GM12872 (cell line): ENCODE data around the gene SLC37A4.

Experiments
- CTCF ChIP-seq: IDR thresholded peaks from 3 replicates; pipeline ENCODE4 v1.5.1; 2011; ENCODE audit warnings: low read depth, mild to moderate bottlenecking, low read length, moderate library complexity; ENCODE audit not compliant: insufficient read depth

The SLC37A4 gene

GRCh38 chr11:119030329-119031047 is at the start of gene SLC37A4:
SLC37A4 (minus strand) TSS chr11:119030877.
- no peak; the same call in 2 of the 3 replicates for TF ChIP-seq CTCF

- TF ChIP-seq CTCF, result no peak
These were observed 48.2 kb upstream of the SLC37A4 start for GRCh38 chr11:119078675-119079420.

GRCh38 chr11:119077839-119078238 is 47.2 kb upstream of the SLC37A4 start:
- no peak for TF ChIP-seq CTCF

- TF ChIP-seq CTCF, result no peak
These were observed 36.9 kb upstream of the SLC37A4 start, which contains the start of gene VPS11 for GRCh38 chr11:119067371-119068222. VPS11 (plus strand) TSS chr11:119067818; CDS start chr11:119067824, 6 bp downstream.

GRCh38 chr11:119065369-119065768 is 34.7 kb upstream of the SLC37A4 start:
- TF ChIP-seq CTCF, result peak; percentile 80

- TF ChIP-seq CTCF, result no peak
These were observed 32.1 kb upstream of the SLC37A4 start for GRCh38 chr11:119062779-119063178.

DNA sequence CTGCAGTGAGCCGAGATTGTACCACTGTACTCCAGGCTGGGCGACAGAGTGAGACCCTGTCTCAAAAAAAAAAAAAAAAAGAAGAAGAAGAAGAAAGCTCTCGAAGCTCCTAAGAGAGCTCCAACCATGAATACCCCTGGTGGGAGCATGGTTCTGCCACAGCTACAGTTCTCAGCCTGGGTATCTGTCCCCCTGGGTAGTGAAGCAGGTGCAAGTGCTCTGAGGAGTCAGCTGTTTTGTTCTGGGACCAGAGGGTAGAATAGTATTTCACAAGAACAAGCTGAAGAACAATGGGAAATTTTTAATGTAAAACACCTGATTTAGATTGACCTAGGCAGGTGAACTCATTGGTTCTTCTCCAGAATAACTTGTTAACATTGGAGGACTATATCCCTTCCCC is 30.6 kb upstream of the SLC37A4 start:
- TF ChIP-seq CTCF, result no peak
